Measurements from ENCODE around the gene ASIC3. TPM values are rescaled to one million over a fixed set of nuclear protein-coding genes. Genes with fewer than 3 reads are reported as not detected.

The ASIC3 gene
- total and polyA plus RNA-seq, 3 experiments from 2014 or later = 2.6 to 3.6 TPM; not detected in 1

GRCh38 chr7:151087245-151088018, 39.1 kb downstream of the ASIC3 start:
- Histone ChIP-seq H3K27ac (ENCODE audit: low read depth, low read length) (peak overlapping the region; percentile 70), H3K9me3 (ENCODE audit: low read length) (no peaks in the 10 kb centered on the region), H3K4me1 (ENCODE audit: insufficient read depth, low read length) (peaks cover 41% of the 10 kb centered on the region), H3K36me3 (ENCODE audit: insufficient read depth, low read length) (no peaks in the 10 kb centered on the region), H3K27me3 (ENCODE audit: insufficient read depth, low read length, poor library complexity, severe bottlenecking) (no peaks in the 10 kb centered on the region), H3K4me3 (ENCODE audit: low read length) (peak overlapping the region; percentile 65)
- peaks cover 0 to 14% of the 10 kb centered on the region in 2 donors for H3K27me3 Mint-ChIP-seq
- peaks cover 34 to 49% (median 35%) of the 10 kb centered on the region in 3 donors for H3K4me1 Mint-ChIP-seq
- H3K4me3 Mint-ChIP-seq = peak overlapping the region; percentile 87 to 94 (median 90)
- H3K36me3 Mint-ChIP-seq = peaks cover 0 to 8% (median 0%) of the 10 kb centered on the region in 3 donors
- CTCF ChIA-PET = interaction anchor here (1.7 to 4.8 kb wide), 2 partner anchors 13 to 23 kb away, joined by 3 to 25 read pairs; no protein-coding TSS in a partner anchor
- peak in 3 of 5 donors; percentile 10 to 36 (median 28) for DNase-seq
- H3K27ac Mint-ChIP-seq = peak overlapping the region in 7 of 8 donors; percentile 59 to 91 (median 86)
- POLR2A ChIA-PET = interaction anchor here (0.6 kb wide), 1 partner anchor 33 kb away, joined by 3 read pairs; no protein-coding TSS in a partner anchor
- no peaks in the 10 kb centered on the region for H3K9me3 Mint-ChIP-seq

DNA sequence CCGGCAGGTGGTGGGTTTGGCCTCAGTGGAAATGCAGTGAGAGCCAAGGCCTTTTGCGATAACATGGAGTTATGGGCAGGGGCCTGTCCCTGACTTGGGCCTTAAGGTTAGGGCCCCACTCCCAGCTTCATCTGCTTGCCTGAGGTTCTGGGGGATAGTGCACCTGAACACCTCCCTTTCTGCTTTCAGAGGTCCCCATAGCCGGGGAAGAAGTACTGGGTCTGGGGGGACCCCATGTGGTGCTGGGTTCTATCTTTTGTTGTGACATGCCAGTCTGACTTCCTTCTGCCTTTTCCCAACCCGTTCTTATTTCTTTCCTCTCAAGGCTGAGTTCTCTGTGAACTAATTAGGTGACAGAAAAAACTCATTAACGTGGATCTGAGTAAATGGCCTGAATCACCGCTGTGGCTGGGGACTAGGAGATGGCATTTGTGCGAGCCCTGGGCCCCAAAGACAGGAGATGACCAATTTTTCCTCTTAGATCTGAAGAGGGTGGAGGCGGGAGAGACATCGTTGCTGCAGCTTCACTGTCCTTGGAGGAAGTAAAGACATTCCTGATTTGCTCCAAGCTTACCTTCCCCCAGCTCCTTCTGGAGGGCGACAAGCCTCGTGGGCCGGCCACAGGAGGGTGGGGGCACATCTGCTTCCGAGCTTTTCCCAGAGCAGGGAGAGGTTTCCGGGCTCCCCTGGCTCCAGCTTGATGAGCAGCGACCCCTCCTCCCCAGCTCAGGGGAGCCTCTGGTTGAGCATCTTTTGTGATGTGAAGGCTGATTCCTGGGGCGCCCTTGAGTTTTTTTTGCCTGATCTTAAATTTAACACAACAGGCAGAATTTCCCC, 39.9 kb downstream of the ASIC3 start:
- Histone ChIP-seq H3K36me3 (ENCODE audit: insufficient read depth, low read length) (no peaks in the 10 kb centered on the region), H3K27ac (ENCODE audit: low read depth, low read length) (peak overlapping the region; percentile 70), H3K27me3 (ENCODE audit: insufficient read depth, low read length, poor library complexity, severe bottlenecking) (no peaks in the 10 kb centered on the region), H3K9me3 (ENCODE audit: low read length) (no peaks in the 10 kb centered on the region), H3K4me3 (ENCODE audit: low read length) (peak overlapping the region; percentile 65), H3K4me1 (ENCODE audit: insufficient read depth, low read length) (peaks cover 37% of the 10 kb centered on the region)
- Mint-ChIP-seq H3K36me3 (peaks cover 0 to 4% (median 0%) of the 10 kb centered on the region in 3 donors), H3K27me3 (peaks cover 0 to 14% of the 10 kb centered on the region in 2 donors), H3K4me3 (peak overlapping the region; percentile 65 to 94 (median 71)), H3K9me3 (no peaks in the 10 kb centered on the region), H3K27ac (peak overlapping the region in 7 of 8 donors; percentile 21 to 74 (median 54)), H3K4me1 (peaks cover 29 to 42% (median 30%) of the 10 kb centered on the region in 3 donors)
- CTCF ChIA-PET = interaction anchor here (0.9 to 4.8 kb wide), 4 partner anchors 12 to 74 kb away, joined by 3 to 25 read pairs (median 4); no protein-coding TSS in a partner anchor
- no peak for DNase-seq
- POLR2A ChIA-PET = no interaction called here

- H3K36me3 ChIP-seq (ENCODE audit: insufficient read depth, low read length) = no peaks in the 10 kb centered on the region
- no peaks in the 10 kb centered on the region for H3K9me3 ChIP-seq (ENCODE audit: low read length)
- no peak for DNase-seq
- H3K4me3 ChIP-seq (ENCODE audit: low read length) = no peak overlapping the region
- H3K27me3 ChIP-seq (ENCODE audit: insufficient read depth, low read length, poor library complexity, severe bottlenecking) = no peaks in the 10 kb centered on the region
- peaks cover 33% of the 10 kb centered on the region for H3K4me1 ChIP-seq (ENCODE audit: insufficient read depth, low read length)
- Mint-ChIP-seq H3K9me3 (no peaks in the 10 kb centered on the region), H3K4me3 (peak overlapping the region; percentile 15 to 80 (median 60)), H3K27me3 (peaks cover 0 to 14% of the 10 kb centered on the region in 2 donors), H3K27ac (peak overlapping the region in 5 of 8 donors; percentile 2 to 88 (median 31)), H3K4me1 (peaks cover 25 to 35% (median 26%) of the 10 kb centered on the region in 3 donors), H3K36me3 (peaks cover 0 to 4% (median 0%) of the 10 kb centered on the region in 3 donors)
- CTCF ChIA-PET = interaction anchor here (0.9 to 4.8 kb wide), 4 partner anchors 22 to 126 kb away, joined by 3 to 25 read pairs (median 4); no protein-coding TSS in a partner anchor
- POLR2A ChIA-PET = no interaction called here
- H3K27ac ChIP-seq (ENCODE audit: low read depth, low read length) = no peak overlapping the region
Observed at GRCh38 chr7:151088856-151089699, 40.7 kb downstream of the ASIC3 start.

GRCh38 chr7:151089893-151090730, 41.8 kb downstream of the ASIC3 start:
- ChIA-PET POLR2A (interaction anchor here (0.6 kb wide), 1 partner anchor 628 kb away, joined by 6 read pairs; no protein-coding TSS in a partner anchor), CTCF (interaction anchor here (1.1 to 4.8 kb wide), 4 partner anchors 9 to 127 kb away, joined by 3 to 25 read pairs (median 4); partner anchors contain the start of gene FASTK)
- no peak overlapping the region for H3K27ac Mint-ChIP-seq
- Histone ChIP-seq H3K9me3 (ENCODE audit: low read length) (no peaks in the 10 kb centered on the region), H3K27me3 (ENCODE audit: insufficient read depth, low read length, poor library complexity, severe bottlenecking) (no peaks in the 10 kb centered on the region), H3K4me3 (ENCODE audit: low read length) (no peak overlapping the region), H3K27ac (ENCODE audit: low read depth, low read length) (no peak overlapping the region), H3K4me1 (ENCODE audit: insufficient read depth, low read length) (peaks cover 29% of the 10 kb centered on the region), H3K36me3 (ENCODE audit: insufficient read depth, low read length) (no peaks in the 10 kb centered on the region)
- peaks cover 0 to 10% of the 10 kb centered on the region in 2 donors for H3K27me3 Mint-ChIP-seq
- H3K4me3 Mint-ChIP-seq = peak overlapping the region in 1 of 7 donors; percentile 36
- peaks cover 0 to 4% (median 0%) of the 10 kb centered on the region in 3 donors for H3K36me3 Mint-ChIP-seq
- no peak for DNase-seq
- H3K9me3 Mint-ChIP-seq = no peaks in the 10 kb centered on the region
- peaks cover 17 to 26% (median 22%) of the 10 kb centered on the region in 3 donors for H3K4me1 Mint-ChIP-seq

GRCh38 chr7:151091003-151091402, 42.7 kb downstream of the ASIC3 start:
- peaks cover 10 to 17% (median 15%) of the 10 kb centered on the region in 3 donors for H3K4me1 Mint-ChIP-seq
- no peak overlapping the region for H3K27ac Mint-ChIP-seq
- no peaks in the 10 kb centered on the region for H3K9me3 Mint-ChIP-seq
- H3K27me3 Mint-ChIP-seq = peaks cover 0 to 8% of the 10 kb centered on the region in 2 donors
- peak overlapping the region in 1 of 7 donors; percentile 3 for H3K4me3 Mint-ChIP-seq
- Histone ChIP-seq H3K9me3 (ENCODE audit: low read length) (no peaks in the 10 kb centered on the region), H3K36me3 (ENCODE audit: insufficient read depth, low read length) (no peaks in the 10 kb centered on the region), H3K4me1 (ENCODE audit: insufficient read depth, low read length) (peaks cover 20% of the 10 kb centered on the region), H3K27me3 (ENCODE audit: insufficient read depth, low read length, poor library complexity, severe bottlenecking) (no peaks in the 10 kb centered on the region), H3K27ac (ENCODE audit: low read depth, low read length) (no peak overlapping the region), H3K4me3 (ENCODE audit: low read length) (no peak overlapping the region)
- H3K36me3 Mint-ChIP-seq = peaks cover 0 to 1% (median 0%) of the 10 kb centered on the region in 3 donors
- POLR2A ChIA-PET = no interaction called here
- no peak for DNase-seq
- CTCF ChIA-PET = interaction anchor here (1.4 to 4.8 kb wide), 2 partner anchors 20 to 31 kb away, joined by 5 to 25 read pairs; no protein-coding TSS in a partner anchor

- Mint-ChIP-seq H3K4me1 (peaks cover 10 to 17% (median 15%) of the 10 kb centered on the region in 3 donors), H3K9me3 (no peaks in the 10 kb centered on the region), H3K4me3 (peak overlapping the region in 1 of 7 donors; percentile 3), H3K27ac (no peak overlapping the region), H3K27me3 (peaks cover 0 to 8% of the 10 kb centered on the region in 2 donors), H3K36me3 (peaks cover 0 to 1% (median 0%) of the 10 kb centered on the region in 3 donors)
- no peak overlapping the region for H3K27ac ChIP-seq (ENCODE audit: low read depth, low read length)
- ChIA-PET POLR2A (no interaction called here), CTCF (interaction anchor here (1.4 kb wide), 1 partner anchor 31 kb away, joined by 5 read pairs; no protein-coding TSS in a partner anchor)
- no peak overlapping the region for H3K4me3 ChIP-seq (ENCODE audit: low read length)
- H3K36me3 ChIP-seq (ENCODE audit: insufficient read depth, low read length) = no peaks in the 10 kb centered on the region
- no peaks in the 10 kb centered on the region for H3K27me3 ChIP-seq (ENCODE audit: insufficient read depth, low read length, poor library complexity, severe bottlenecking)
- DNase-seq = no peak
- no peaks in the 10 kb centered on the region for H3K9me3 ChIP-seq (ENCODE audit: low read length)
- H3K4me1 ChIP-seq (ENCODE audit: insufficient read depth, low read length) = peaks cover 20% of the 10 kb centered on the region
Observed at GRCh38 chr7:151091431-151091830, 43.1 kb downstream of the ASIC3 start.

Data from CD8-positive, alpha-beta memory T cell (primary cell).